Aorta (tissue), 5 donors: Measurements from ENCODE around the gene FCN1. TPM values are rescaled to one million over a fixed set of nuclear protein-coding genes. Genes with fewer than 3 reads are reported as not detected.

Source experiments
- ATAC-seq: fragments of 200-7000 bp; cut with Tn5 transposase; one replicate; pipeline ENCODE4 v1.9.1; 2022; ENCODE audit warnings: moderate library complexity; ENCODE audit not compliant: low FRiP score
- DNase-seq, 2 donors: peaks; one replicate each; pipeline ENCODE4 v3.0.0-alpha.2; 2020
- H3K27ac ChIP-seq, 2 donors: one replicate each; pipeline ENCODE4 v1.5.1; 2013; ENCODE audit warnings: low read length in 2 of 2, mild to moderate bottlenecking in 2 of 2, moderate library complexity in 2 of 2, control low read depth in 1 of 2, inconsistent platforms in 1 of 2, low read depth in 1 of 2
- H3K27me3 ChIP-seq, 2 donors: one replicate each; pipeline ENCODE4 v1.6.1; 2013; ENCODE audit warnings: control low read depth in 1 of 2, low read length in 1 of 2, mild to moderate bottlenecking in 1 of 2, moderate library complexity in 1 of 2; ENCODE audit not compliant: insufficient read depth in 2 of 2, control insufficient read depth in 1 of 2
- H3K36me3 ChIP-seq, 2 donors: one replicate each; pipeline ENCODE4 v1.6.1; 2013; ENCODE audit warnings: control low read depth in 1 of 2, low read length in 1 of 2, mild to moderate bottlenecking in 1 of 2; ENCODE audit not compliant: insufficient read depth in 2 of 2, control insufficient read depth in 1 of 2
- H3K4me1 ChIP-seq, 2 donors: one replicate each; pipeline ENCODE4 v1.6.1; 2013; ENCODE audit warnings: low read length in 2 of 2, control low read depth in 1 of 2, mild to moderate bottlenecking in 1 of 2, moderate library complexity in 1 of 2; ENCODE audit not compliant: insufficient read depth in 2 of 2, control insufficient read depth in 1 of 2
- H3K4me3 ChIP-seq, 2 donors: one replicate each; pipeline ENCODE4 v1.5.1; 2013; ENCODE audit warnings: low read length in 2 of 2, control low read depth in 1 of 2, mild to moderate bottlenecking in 1 of 2
- H3K9me3 ChIP-seq: one replicate; pipeline ENCODE4 v1.6.1; 2013; ENCODE audit warnings: mild to moderate bottlenecking, low read length; ENCODE audit not compliant: control insufficient read depth
- WGBS, 2 donors: extraction: QIAGEN DNeasy Blood & Tissue Kit; methylation state at CpG; one replicate each; pipeline ENCODE4 v1.1.7; 2013; 5-methylcytosine and 5-hydroxymethylcytosine counted together
- intact Hi-C, 2 donors: fragments of 100-400 bp; cut with DNase I; formaldehyde crosslinking; loops; one replicate each; pipeline versions ENCODE4 v1.14.2 to v1.15.0; 2022
- polyA plus RNA-seq, 2 donors: library from polyadenylated mRNA; stranded (reverse); fragments of 200-250 nt; gene quantifications; one replicate each; pipeline ENCODE4 v1.2.3, GENCODE V29; 2013
- total RNA-seq, 2 donors: library from RNA; stranded (reverse); fragmentation: NEBNext Ultra II Directional; extraction: Animal tissue kit (Norgen Biotek cat#: 25700); gene quantifications; one replicate each; pipeline ENCODE4 v1.2.1, GENCODE V29; 2021
- donor health status: healthy with polysubstance abuse.
- donor health status: Bipolar disorder and iron deficiency.
- donor health status: DM: no; HTN: no; CAD: no.
- donor health status: DM: no; HTN: no; CAD: no.
- donor health status: DM: yes; HTN: yes; CAD: no.

The FCN1 gene
- total and polyA plus RNA-seq, 4 donors, result 0.97 to 14.4 (median 6.0) TPM

- no peak for DNase-seq
- intact Hi-C loops, result no loop called here
- H3K9me3 ChIP-seq, result no peaks in the 10 kb centered on the region
- H3K4me1 ChIP-seq, result no peaks in the 10 kb centered on the region
- H3K27ac ChIP-seq, result no peak overlapping the region
- H3K27me3 ChIP-seq, result no peaks in the 10 kb centered on the region
- no peak for ATAC-seq
- 93 to 94% methylated on average over 7 of the region's 7 CpGs for whole genome bisulfite sequencing, 2 donors
- no peak overlapping the region for H3K4me3 ChIP-seq
- H3K36me3 ChIP-seq, result no peaks in the 10 kb centered on the region
Observed at GRCh38 chr9:134894136-134894860, 23.4 kb downstream of the FCN1 start.

DNA sequence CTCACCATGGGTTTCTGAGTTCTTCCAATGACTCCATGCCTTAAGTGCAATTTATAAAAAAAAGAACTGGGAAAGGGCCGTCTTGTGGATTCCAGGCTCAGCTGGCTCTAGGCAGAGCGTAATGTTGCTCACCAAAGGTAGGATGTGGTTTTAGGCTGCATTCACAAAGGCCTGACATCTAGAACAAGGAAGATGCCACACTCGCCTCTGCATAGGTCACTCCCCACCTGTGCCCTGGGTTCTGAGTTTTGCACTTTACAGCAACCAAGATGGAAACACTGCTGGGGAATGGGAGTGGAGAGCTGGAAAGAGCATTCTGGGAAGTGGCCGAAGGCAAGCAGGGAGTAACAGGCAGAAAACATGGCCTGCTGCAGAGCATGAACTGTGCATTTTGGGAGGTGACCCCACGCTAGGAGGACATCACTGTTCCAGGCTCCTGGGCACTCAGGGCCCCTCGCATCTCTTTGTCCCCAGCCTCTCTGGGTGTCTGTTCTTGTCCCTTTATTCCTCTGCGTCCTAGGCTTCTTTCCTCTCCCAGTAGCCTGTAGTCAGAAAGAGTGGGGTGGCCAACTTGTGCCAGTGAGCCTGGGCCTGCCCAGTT lies 24.8 kb downstream of the FCN1 start:
- ATAC-seq (no peak), DNase-seq (peak in 1 of 2 donors; percentile 25)
- WGBS, 2 donors, result 92 to 93% methylated on average over 7 of the region's 7 CpGs
- H3K4me1 ChIP-seq, result no peaks in the 10 kb centered on the region
- intact Hi-C loops, result no loop called here
- no peaks in the 10 kb centered on the region for H3K9me3 ChIP-seq
- H3K27me3 ChIP-seq, result no peaks in the 10 kb centered on the region
- no peak overlapping the region for H3K27ac ChIP-seq
- H3K4me3 ChIP-seq, result no peak overlapping the region
- H3K36me3 ChIP-seq, result no peaks in the 10 kb centered on the region

DNA sequence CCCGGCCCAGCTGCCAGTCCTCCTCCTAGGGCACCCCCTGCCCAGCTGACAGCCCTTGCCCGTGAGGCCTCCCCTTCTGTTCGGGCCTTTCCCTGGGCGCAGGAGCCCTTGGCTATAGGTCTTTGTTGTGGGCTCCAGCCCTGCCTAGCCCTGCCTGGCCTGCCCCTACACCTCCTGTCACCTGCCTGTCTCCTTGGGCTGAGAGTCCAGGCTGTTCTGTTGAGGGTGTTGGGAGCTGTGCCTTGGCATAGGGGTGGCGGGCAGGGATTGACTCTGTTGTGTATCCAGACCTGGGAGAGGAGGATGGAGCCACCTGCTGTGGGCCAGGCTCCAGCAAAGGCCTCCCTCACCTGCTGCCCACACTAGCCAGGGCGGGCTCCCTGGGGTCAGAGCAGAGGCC lies 25.5 kb downstream of the FCN1 start:
- DNase-seq (peak in 1 of 2 donors; percentile 51), ATAC-seq (no peak)
- Histone ChIP-seq H3K9me3 (no peaks in the 10 kb centered on the region), H3K4me3 (no peak overlapping the region), H3K27ac (no peak overlapping the region), H3K27me3 (no peaks in the 10 kb centered on the region), H3K36me3 (no peaks in the 10 kb centered on the region), H3K4me1 (no peaks in the 10 kb centered on the region)
- intact Hi-C loops, result no loop called here
- 95 to 96% methylated on average over 6 of the region's 6 CpGs for WGBS, 2 donors

GRCh38 chr9:134891713-134892112 lies 26.0 kb downstream of the FCN1 start:
- ATAC-seq (no peak), DNase-seq (peak in 1 of 2 donors; percentile 39)
- WGBS, 2 donors, result 81 to 85% methylated on average over 5 of the region's 5 CpGs
- Histone ChIP-seq H3K9me3 (no peaks in the 10 kb centered on the region), H3K27me3 (no peaks in the 10 kb centered on the region), H3K27ac (no peak overlapping the region), H3K4me1 (no peaks in the 10 kb centered on the region), H3K36me3 (no peaks in the 10 kb centered on the region), H3K4me3 (no peak overlapping the region)
- intact Hi-C loops, result no loop called here

DNA sequence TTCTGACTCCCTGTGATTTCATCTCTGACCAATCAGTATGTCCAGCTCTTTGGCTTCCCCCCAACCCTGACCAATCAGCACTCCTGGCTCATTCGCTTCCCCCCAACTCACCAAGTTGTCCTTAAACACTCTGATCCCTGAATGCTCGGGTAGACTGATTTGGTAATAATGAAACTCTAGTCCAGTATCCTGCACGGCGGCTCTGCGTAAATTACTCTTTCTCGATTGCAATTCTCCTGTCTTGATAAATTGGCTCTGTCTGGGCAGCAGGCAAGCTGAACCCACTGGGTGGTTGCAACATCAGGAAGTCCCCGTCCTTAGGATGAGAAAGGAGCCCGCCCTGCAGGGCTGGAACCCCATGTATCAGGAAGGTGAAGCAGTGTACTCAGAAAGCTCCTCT lies 26.7 kb downstream of the FCN1 start:
- intact Hi-C loops, result no loop called here
- no peaks in the 10 kb centered on the region for H3K9me3 ChIP-seq
- WGBS, 2 donors, result 88 to 92% methylated on average over 8 of the region's 8 CpGs
- H3K4me1 ChIP-seq, result no peaks in the 10 kb centered on the region
- H3K4me3 ChIP-seq, result no peak overlapping the region
- no peaks in the 10 kb centered on the region for H3K27me3 ChIP-seq
- DNase-seq (peak in 1 of 2 donors; percentile 36), ATAC-seq (no peak)
- H3K36me3 ChIP-seq, result no peaks in the 10 kb centered on the region
- no peak overlapping the region for H3K27ac ChIP-seq

DNA sequence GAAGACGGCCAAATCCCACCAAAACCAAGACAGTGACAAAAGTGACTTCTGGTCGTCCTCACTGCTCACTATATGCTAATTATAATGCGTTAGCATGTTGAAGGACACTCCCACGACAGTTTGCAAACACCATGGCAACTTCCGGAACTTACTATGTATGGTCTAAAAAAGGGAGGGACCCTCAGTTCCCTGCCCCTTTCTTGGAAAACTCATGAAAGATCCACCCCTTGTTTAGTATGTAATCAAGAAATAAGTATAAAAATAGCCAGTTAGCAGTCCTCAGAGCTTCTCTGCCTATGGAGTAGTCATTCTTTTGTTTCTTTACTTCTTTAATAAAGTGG lies 27.6 kb downstream of the FCN1 start:
- H3K27me3 ChIP-seq, result no peaks in the 10 kb centered on the region
- no peak overlapping the region for H3K27ac ChIP-seq
- H3K4me1 ChIP-seq, result no peaks in the 10 kb centered on the region
- H3K36me3 ChIP-seq, result no peaks in the 10 kb centered on the region
- no peak for DNase-seq
- no peak overlapping the region for H3K4me3 ChIP-seq
- no peak for ATAC-seq
- intact Hi-C loops, result no loop called here
- 89% methylated on average over 5 of the region's 5 CpGs for WGBS, 2 donors
- no peaks in the 10 kb centered on the region for H3K9me3 ChIP-seq

GRCh38 chr9:134889386-134890154 lies 28.1 kb downstream of the FCN1 start:
- Histone ChIP-seq H3K36me3 (no peaks in the 10 kb centered on the region), H3K27ac (no peak overlapping the region), H3K4me1 (no peaks in the 10 kb centered on the region), H3K27me3 (no peaks in the 10 kb centered on the region), H3K9me3 (no peaks in the 10 kb centered on the region), H3K4me3 (no peak overlapping the region)
- ATAC-seq, result no peak
- WGBS, 2 donors, result 91 to 92% methylated on average over 10 of the region's 10 CpGs
- peak in 1 of 2 donors; percentile 44 for DNase-seq
- intact Hi-C loops, result no loop called here

- Histone ChIP-seq H3K36me3 (no peaks in the 10 kb centered on the region), H3K4me3 (no peak overlapping the region), H3K4me1 (no peaks in the 10 kb centered on the region), H3K27me3 (no peaks in the 10 kb centered on the region), H3K9me3 (no peaks in the 10 kb centered on the region), H3K27ac (no peak overlapping the region)
- WGBS, 2 donors, result 83 to 88% methylated on average over 14 of the region's 14 CpGs
- ATAC-seq, result no peak
- intact Hi-C loops, result no loop called here
- DNase-seq, result peak in 1 of 2 donors; percentile 25
Observed at GRCh38 chr9:134888603-134889190, 29.0 kb downstream of the FCN1 start.
